HG03565 (cell line): ENCODE results near the gene FAM50B.

ENCODE experiments used
- ATAC-seq: cut with Tn5 transposase; IDR thresholded peaks from one replicate; pipeline ENCODE4 v1.9.1; 2021; ENCODE audit warnings: mild to moderate bottlenecking, moderate library complexity; ENCODE audit not compliant: unreplicated experiment

The FAM50B gene

GRCh38 chr6:3893487-3893886 is 44.3 kb downstream of the FAM50B start:
- no peak for ATAC-seq

- ATAC-seq = no peak
These were observed 44.7 kb downstream of the FAM50B start for GRCh38 chr6:3893917-3894316.

GRCh38 chr6:3894590-3895311 is 45.6 kb downstream of the FAM50B start:
- ATAC-seq = no peak

- no peak for ATAC-seq
These were observed 46.1 kb downstream of the FAM50B start for GRCh38 chr6:3895312-3895653.

- no peak for ATAC-seq
These were observed 46.6 kb downstream of the FAM50B start for GRCh38 chr6:3895805-3896204.

- ATAC-seq = no peak
These were observed 49.3 kb downstream of the FAM50B start for GRCh38 chr6:3898265-3898994.

- ATAC-seq = no peak
These were observed 49.9 kb downstream of the FAM50B start for GRCh38 chr6:3899061-3899460.

- ATAC-seq = no peak
These were observed 50.8 kb downstream of the FAM50B start for GRCh38 chr6:3899970-3900439.
